Endothelial cell of umbilical vein (primary cell): Measurements from ENCODE around the gene RSBN1. TPM values are rescaled to one million over a fixed set of nuclear protein-coding genes. Genes with fewer than 3 reads are reported as not detected.

Experiments
- BruUV-seq: library from RNA; stranded (reverse); fragments of 400-500 nt; replicated peaks from 2 replicates; lab custom pipeline; 2021; lab: Mats Ljungman, UMichigan
- CTCF ChIA-PET: fragments of 300-600, 350-600 bp; sonication (Branson Sonifier 250); formaldehyde crosslinking; loops from one replicate; lab custom pipeline; 2021; ENCODE audit warnings: antibody characterized with exemption, inconsistent platforms; lab: Charles Lee
- POLR2A ChIA-PET: fragments of 300-600, 350-600 bp; sonication (Branson Sonifier 250); formaldehyde crosslinking; loops from one replicate; lab custom pipeline; 2021; ENCODE audit warnings: antibody characterized with exemption, inconsistent platforms; lab: Charles Lee
- DNase-seq: peaks from one replicate; pipeline ENCODE4 v3.0.0-alpha.2; 2011; ENCODE audit warnings: low read depth, low spot score
- FAIRE-seq: peaks from 2 replicates; lab custom pipeline; 2011; peaks lifted over from hg19 to GRCh38; lab: Jason Lieb, UNC
- H2AFZ ChIP-seq: 2 replicates; pipeline ENCODE4 v1.6.0; 2012; ENCODE audit warnings: low read depth, low read length, control low read depth, inconsistent platforms
- H3K27ac ChIP-seq: 2 replicates; pipeline ENCODE4 v1.5.1; 2011; ENCODE audit warnings: low read depth, mild to moderate bottlenecking, control low read depth, low read length, moderate library complexity; ENCODE audit not compliant: insufficient read depth
- H3K27me3 ChIP-seq, 2 experiments: 2 replicates each; pipeline versions ENCODE4 v1.6.0 to v1.6.1; 2011; ENCODE audit warnings: low read length in 2 of 2, mixed read lengths in 1 of 2; ENCODE audit not compliant: control insufficient read depth in 2 of 2, insufficient read depth in 2 of 2
- H3K36me3 ChIP-seq, 2 experiments: 2 replicates in 1 of 2; 3 replicates in 1 of 2; pipeline ENCODE4 v1.5.1; 2011; ENCODE audit warnings: low read length in 2 of 2, mild to moderate bottlenecking in 1 of 2, moderate library complexity in 1 of 2; ENCODE audit not compliant: control insufficient read depth in 2 of 2, insufficient read depth in 2 of 2; ENCODE audit errors: extremely low read depth in 1 of 2
- H3K4me1 ChIP-seq: 3 replicates; pipeline ENCODE4 v1.5.1; 2011; ENCODE audit warnings: mild to moderate bottlenecking, low read length; ENCODE audit not compliant: control insufficient read depth, insufficient read depth; ENCODE audit errors: extremely low read depth
- H3K4me2 ChIP-seq: 2 replicates; pipeline ENCODE4 v1.6.1; 2011; ENCODE audit warnings: low read length, control low read depth, mixed read lengths; ENCODE audit not compliant: insufficient read depth
- H3K4me3 ChIP-seq, 3 experiments: fragments of 200-600 bp in 1 of 3; sonication (generic), shearing (Covaris generic) in 1 of 3; replicated peaks in 1 of 3; 2 replicates each; pipeline ENCODE4 v1.5.1; 2011 to 2016; ENCODE audit warnings: control low read depth in 3 of 3, low read length in 3 of 3, mild to moderate bottlenecking in 2 of 3, inconsistent platforms in 1 of 3, low read depth in 1 of 3, moderate library complexity in 1 of 3; ENCODE audit not compliant: insufficient read depth in 1 of 3
- H3K79me2 ChIP-seq: 2 replicates; pipeline ENCODE4 v1.6.0; 2012; ENCODE audit warnings: low read length, inconsistent platforms; ENCODE audit not compliant: control insufficient read depth, insufficient read depth
- H3K9ac ChIP-seq: replicated peaks from 2 replicates; pipeline ENCODE3; 2011; ENCODE audit warnings: low read length, control low read depth; ENCODE audit not compliant: insufficient read depth; ENCODE audit errors: extremely low read depth
- H3K9me1 ChIP-seq: replicated peaks from 3 replicates; pipeline ENCODE4 v1.6.0; 2011; ENCODE audit warnings: mild to moderate bottlenecking, low read length; ENCODE audit not compliant: control insufficient read depth, insufficient read depth; ENCODE audit errors: extremely low read depth
- H3K9me3 ChIP-seq: replicated peaks from 2 replicates; pipeline ENCODE4 v1.5.1; 2012; ENCODE audit warnings: low read length, inconsistent platforms; ENCODE audit not compliant: control insufficient read depth, insufficient read depth
- H4K20me1 ChIP-seq: replicated peaks from 2 replicates; pipeline ENCODE3; 2011; ENCODE audit warnings: mild to moderate bottlenecking, low read length; ENCODE audit not compliant: control insufficient read depth, insufficient read depth; ENCODE audit errors: extremely low read depth
- CTCF ChIP-seq, 2 donors: IDR thresholded peaks; 1 replicate in 1 of 2; 2 replicates in 1 of 2; pipeline ENCODE4 v1.5.1; 2011; ENCODE audit warnings: low read length in 2 of 2, mild to moderate bottlenecking in 2 of 2, moderate library complexity in 2 of 2, control low read depth in 1 of 2, inconsistent platforms in 1 of 2, low read depth in 1 of 2; ENCODE audit not compliant: insufficient read depth in 1 of 2; ENCODE audit errors: extremely low read depth in 1 of 2
- EZH2 ChIP-seq: IDR thresholded peaks from 2 replicates; pipeline ENCODE4 v1.6.1; 2012; ENCODE audit warnings: borderline replicate concordance, low read depth, mild to moderate bottlenecking, moderate library complexity, low read length, inconsistent platforms; ENCODE audit not compliant: severe bottlenecking
- JUN ChIP-seq: IDR thresholded peaks from 2 replicates; pipeline ENCODE4 v1.6.1; 2011; ENCODE audit warnings: borderline replicate concordance, low read depth; ENCODE audit not compliant: insufficient read length, insufficient read depth
- MAX ChIP-seq: IDR thresholded peaks from 2 replicates; pipeline ENCODE4 v1.6.1; 2011; ENCODE audit not compliant: insufficient read depth, insufficient read length
- POLR2A ChIP-seq: IDR thresholded peaks from 2 replicates; pipeline ENCODE4 v1.6.1; 2012; ENCODE audit warnings: low read depth, mild to moderate bottlenecking, control low read depth, low read length
- dilution Hi-C: fragments of 300-500 bp; cut with MboI; formaldehyde crosslinking; loops from one replicate; pipeline ENCODE4 v1.15.0; 2019; ENCODE audit warnings: low sequenced_read_pairs; ENCODE audit not compliant: extremely low pct_ligation_motif_present
- intact Hi-C: fragments of 100-400 bp; cut with micrococcal nuclease; formaldehyde crosslinking; loops from one replicate; pipeline ENCODE4 v1.10.0; 2022
- polyA plus RNA-seq, 4 experiments: library from polyadenylated mRNA; depleted of rRNA in 3 of 4; stranded (reverse) in 3 of 4; unstranded in 1 of 4; fragments of >200 nt; gene quantifications; 2 replicates each; pipeline versions ENCODE4 v1.2.1 to v1.2.3, GENCODE V29; 2011 to 2012; ENCODE audit warnings: missing spikeins in 1 of 4
- total RNA-seq: library from RNA; stranded (reverse); gene quantifications from 2 replicates; pipeline ENCODE4 v1.2.3, GENCODE V29; 2021

RSBN1 gene
- total and polyA plus RNA-seq, 2 donors (not counting 3 experiments of a cell fraction or from before 2014, with no cell fraction given) = 4.0 to 13.4 TPM

GRCh38 chr1:113782406-113782805 is 29.9 kb downstream of the RSBN1 start:
- FAIRE-seq (no peak), DNase-seq (no peak)
- no peak overlapping the region for H3K9ac ChIP-seq
- no peak overlapping the region for H3K27ac ChIP-seq
- ChIA-PET CTCF (no interaction called here), POLR2A (no interaction called here)
- no peaks in the 10 kb centered on the region for H3K9me3 ChIP-seq
- peaks cover 69% of the 10 kb centered on the region for H3K79me2 ChIP-seq
- H4K20me1 ChIP-seq = peaks cover 2% of the 10 kb centered on the region
- no peaks in the 10 kb centered on the region for H3K27me3 ChIP-seq
- BruUV-seq = no TSS peak
- dilution Hi-C loops (no loop called here), intact Hi-C loops (no loop called here)
- H3K4me3 ChIP-seq = no peak overlapping the region
- H3K4me1 ChIP-seq = peaks cover 7% of the 10 kb centered on the region
- no peaks in the 10 kb centered on the region for H3K36me3 ChIP-seq
- no peak overlapping the region for H2AFZ ChIP-seq
- TF ChIP-seq EZH2 (no peak), MAX (no peak), JUN (no peak), CTCF (IDR thresholded peaks at IDR 0.05; ENCODE audit: extremely low read depth in 1 of 2, insufficient read depth in 1 of 2, low read depth in 1 of 2, low read length in 2 of 2) (no peak), POLR2A (no peak)
- no peak overlapping the region for H3K4me2 ChIP-seq
- H3K9me1 ChIP-seq = no peaks in the 10 kb centered on the region
